Measurements from ENCODE around the gene SEPTIN8.
"Not testable (repeated sequence)": the region's sequence is repeated elsewhere in the genome, so short reads cannot be mapped to it uniquely, and the experiment has no call there.

SEPTIN8 gene

GRCh38 chr5:132812123-132812765 lies 35.2 kb upstream of the SEPTIN8 start:
- DNase-seq: no peak

DNA sequence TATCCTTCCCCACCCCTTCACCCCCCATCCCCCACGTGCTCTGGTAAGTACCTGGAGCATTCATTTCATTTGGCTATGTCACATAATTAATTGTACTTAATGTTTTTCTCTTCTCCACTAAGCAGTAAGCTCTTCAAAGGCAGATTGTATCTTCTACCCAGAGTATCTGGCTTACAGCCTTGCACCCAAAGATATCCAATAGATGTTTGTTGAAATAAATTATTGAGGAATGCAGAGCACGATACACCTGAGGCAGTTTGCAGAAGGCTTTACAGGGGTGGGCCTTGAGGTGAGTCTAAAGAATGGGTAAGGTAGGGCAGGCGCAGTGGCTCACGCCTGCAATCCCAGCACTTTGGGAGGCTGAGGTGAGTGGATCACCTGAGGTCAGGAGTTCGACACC lies 33.6 kb upstream of the SEPTIN8 start:
- no peak for DNase-seq

DNA sequence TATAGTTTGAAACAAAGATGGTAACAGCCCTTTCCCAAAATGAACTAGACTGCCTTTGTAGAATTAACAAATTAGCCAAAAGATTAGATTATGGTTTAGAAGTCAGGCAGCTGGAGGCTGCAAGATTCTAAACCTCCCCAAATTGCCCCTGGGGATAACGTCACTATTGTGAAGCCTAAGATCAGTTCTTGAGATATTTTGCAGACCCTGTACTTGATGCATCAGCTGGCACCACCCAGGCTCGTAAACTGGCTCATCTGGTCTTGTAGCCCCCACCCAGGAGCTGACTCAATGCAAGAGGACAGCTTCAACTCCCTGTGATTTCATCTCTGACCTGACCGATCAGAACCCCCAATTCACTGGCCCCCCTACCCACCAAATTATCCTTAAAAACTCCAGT lies 31.8 kb upstream of the SEPTIN8 start:
- no peak for DNase-seq

- no peak for DNase-seq
These were observed 31.4 kb upstream of the SEPTIN8 start for GRCh38 chr5:132808448-132808847.

GRCh38 chr5:132807163-132807838 lies 30.3 kb upstream of the SEPTIN8 start:
- no peak for DNase-seq

DNA sequence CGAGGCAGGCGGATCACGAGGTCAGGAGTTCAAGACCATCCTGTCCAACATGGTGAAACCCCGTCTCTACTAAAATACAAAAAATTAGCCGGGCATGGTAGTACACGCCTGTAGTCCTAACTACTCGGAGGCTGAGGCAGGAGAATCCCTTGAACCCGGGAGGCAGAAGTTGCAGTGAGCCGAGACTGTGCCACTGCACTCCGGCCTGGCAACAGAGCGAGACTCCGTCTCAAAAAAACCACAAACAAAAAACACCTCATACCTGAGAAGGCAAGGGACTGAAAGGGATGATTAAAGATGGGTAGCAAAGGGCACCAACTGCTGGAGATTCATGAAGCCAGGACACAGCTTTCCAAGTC lies 29.7 kb upstream of the SEPTIN8 start:
- DNase-seq: not testable (repeated sequence)

- not testable (repeated sequence) for DNase-seq
These were observed 28.8 kb upstream of the SEPTIN8 start for GRCh38 chr5:132805872-132806271.

- DNase-seq: not testable (repeated sequence)
These were observed 27.2 kb upstream of the SEPTIN8 start for GRCh38 chr5:132804219-132804618.

DNA sequence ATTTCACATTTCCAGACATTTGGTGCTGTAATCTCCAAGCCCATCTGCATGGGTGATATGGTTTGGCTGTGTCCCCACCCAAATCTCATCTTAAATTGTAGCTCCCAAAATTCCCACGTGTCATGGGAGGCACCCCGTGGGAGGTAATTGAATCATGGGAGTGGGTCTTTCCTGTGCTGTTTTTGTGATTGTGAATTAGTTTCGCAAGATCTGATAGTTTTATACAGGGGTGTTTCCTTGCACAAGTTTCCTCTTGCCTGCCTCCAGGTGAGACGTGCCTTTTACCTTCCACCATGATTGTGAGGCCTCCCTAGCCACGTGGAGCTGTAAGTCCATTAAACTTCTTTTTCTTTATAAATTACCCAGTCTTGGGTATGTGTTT lies 25.6 kb upstream of the SEPTIN8 start:
- DNase-seq: not testable (repeated sequence)

DNA sequence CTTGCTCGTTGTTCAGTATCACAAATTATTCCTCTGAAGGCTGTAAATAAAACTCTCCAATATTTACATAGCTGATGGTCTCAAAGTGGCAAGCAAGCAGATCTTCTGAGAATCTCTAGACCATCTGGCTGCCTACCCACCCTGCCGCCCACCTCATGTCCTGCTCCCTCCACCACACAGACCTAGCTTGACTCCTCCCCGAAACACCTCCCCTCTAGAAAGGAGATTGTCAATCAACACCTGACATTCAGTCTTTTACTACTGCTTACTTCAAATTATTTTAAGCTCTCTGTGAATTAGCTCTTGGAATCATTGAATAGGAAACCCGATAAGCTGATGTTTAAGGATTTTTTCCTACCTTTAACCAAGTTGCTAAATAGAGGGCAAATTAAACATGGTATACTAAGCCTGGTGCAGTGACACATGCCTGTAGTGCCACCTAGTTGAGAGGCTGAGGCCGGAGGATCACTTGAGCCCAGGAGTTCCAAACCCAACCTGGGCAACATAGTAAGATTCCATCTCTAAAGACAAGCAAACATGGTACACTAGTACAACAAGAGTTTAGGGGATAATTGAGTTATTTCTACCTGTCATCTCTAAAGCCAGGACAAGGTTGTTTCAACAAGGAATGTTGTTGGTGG lies 25.1 kb upstream of the SEPTIN8 start:
- no peak for DNase-seq

DNA sequence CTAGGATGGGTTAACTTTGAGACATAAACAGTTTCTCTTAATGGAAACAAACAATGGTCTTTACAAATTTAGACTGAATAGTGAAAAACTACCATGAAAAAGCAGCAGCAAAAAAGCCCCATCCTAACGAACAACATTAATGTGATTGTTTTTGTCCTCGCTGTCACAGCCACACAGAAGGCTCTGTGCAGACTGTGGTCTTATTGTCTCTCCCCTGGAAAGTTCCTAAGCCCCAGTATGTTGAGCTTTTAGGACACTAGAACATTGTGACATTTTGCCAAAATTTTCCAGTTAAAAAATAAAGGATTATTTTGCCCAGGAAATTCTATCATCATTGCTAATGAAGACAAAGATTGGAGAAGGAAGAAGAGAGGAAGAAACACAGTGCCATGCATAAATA lies 23.5 kb upstream of the SEPTIN8 start:
- DNase-seq: no peak

GRCh38 chr5:132799392-132799791 lies 22.4 kb upstream of the SEPTIN8 start:
- no peak for DNase-seq

- DNase-seq: no peak
These were observed 20.6 kb upstream of the SEPTIN8 start for GRCh38 chr5:132797651-132798050.

- no peak for DNase-seq
These were observed 14.0 kb upstream of the SEPTIN8 start for GRCh38 chr5:132791026-132791425.

DNA sequence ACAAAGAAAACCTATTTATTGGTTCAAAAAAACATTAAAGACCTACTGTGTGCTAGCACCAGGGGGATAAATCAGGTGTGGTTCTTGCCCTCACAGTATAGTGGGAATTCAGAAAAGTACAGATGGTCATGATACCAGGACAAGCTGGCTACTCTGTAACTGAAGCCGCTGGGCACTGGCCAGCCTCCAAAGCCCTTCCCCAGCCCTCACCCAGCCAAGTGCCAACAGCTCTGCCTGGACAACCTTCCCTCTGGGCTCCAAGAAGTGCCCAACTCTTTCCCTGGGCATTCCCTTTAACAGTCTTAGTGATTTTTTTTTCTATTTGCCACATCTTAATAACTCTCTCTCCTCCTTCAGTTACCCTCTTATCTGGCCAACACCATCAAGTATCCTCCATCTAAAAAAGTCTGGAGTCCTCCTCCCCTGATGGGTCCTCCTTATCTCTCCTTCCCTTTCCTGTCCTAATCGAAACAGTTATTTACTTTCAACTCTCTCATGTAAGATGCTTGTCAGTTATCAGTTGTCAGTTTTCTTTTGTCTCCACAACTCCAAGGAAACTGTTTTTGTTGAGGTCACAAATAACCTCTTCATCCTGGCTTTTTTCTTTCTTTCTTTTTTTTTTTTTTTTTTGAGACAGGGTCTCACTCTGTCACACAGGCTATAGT lies 13.3 kb upstream of the SEPTIN8 start:
- no peak for DNase-seq

- no peak for DNase-seq
These were observed 12.2 kb upstream of the SEPTIN8 start for GRCh38 chr5:132788990-132789886.

- DNase-seq: no peak
These were observed 11.5 kb upstream of the SEPTIN8 start for GRCh38 chr5:132788508-132788907.

- DNase-seq: no peak
These were observed 10.0 kb upstream of the SEPTIN8 start for GRCh38 chr5:132787076-132787475.

GRCh38 chr5:132785864-132786263 lies 8.8 kb upstream of the SEPTIN8 start:
- DNase-seq: no peak

DNA sequence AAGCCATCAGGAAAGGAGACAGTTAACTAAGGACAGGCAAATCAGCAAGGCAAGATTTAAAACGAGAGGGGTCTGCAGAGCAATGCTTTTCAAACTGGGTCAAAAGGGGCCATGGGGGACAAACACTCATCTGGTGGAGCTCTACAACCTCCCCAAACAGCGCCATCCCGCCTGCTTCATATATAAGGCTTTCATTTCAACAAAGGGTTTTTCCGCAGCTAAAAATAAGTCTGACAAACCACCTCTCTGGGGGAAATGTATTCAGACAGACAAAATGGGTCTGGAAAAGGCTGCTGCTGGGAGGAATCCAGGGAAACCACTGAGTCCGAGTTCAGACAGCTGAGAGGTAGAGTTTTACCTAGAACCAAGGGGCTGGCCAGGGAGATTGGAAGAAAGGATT lies 8.3 kb upstream of the SEPTIN8 start:
- no peak for DNase-seq

GRCh38 chr5:132782101-132782500 lies 5.1 kb upstream of the SEPTIN8 start:
- DNase-seq: no peak

GRCh38 chr5:132781029-132781428 lies 4.0 kb upstream of the SEPTIN8 start:
- no peak for DNase-seq

DNA sequence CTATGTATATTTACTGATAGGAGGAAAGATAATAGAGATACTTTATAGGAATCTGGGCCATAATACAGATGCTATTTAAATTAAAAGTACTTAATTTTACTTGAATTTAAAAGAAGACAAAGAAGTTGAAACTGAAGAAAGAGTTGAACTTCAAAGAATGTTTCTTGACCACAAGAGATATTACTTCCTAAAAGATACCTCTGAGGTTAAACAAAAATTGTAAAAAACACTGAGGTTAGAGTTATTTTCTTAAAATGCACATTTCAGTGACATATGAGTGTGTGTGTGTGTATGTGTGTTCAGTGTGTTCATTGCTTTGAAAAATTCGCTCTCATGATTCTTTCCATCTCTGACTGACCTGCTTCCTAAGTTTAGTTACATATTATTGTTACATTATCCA lies 3.5 kb upstream of the SEPTIN8 start:
- no peak for DNase-seq

Data from bone marrow (tissue), 2 donors.